ENCODE measurements around the gene CPA4. TPM values are rescaled to one million over a fixed set of nuclear protein-coding genes. Genes with fewer than 3 reads are reported as not detected.

The CPA4 gene
- total and polyA plus RNA-seq, 4 donors, result 0.55 to 2.3 (median 1.2) TPM

GRCh38 chr7:130301501-130302020 is 8.6 kb downstream of the CPA4 start:
- Histone ChIP-seq H3K36me3 (ENCODE audit: control insufficient read depth in 4 of 4, insufficient read depth in 4 of 4, low read length in 4 of 4) (no peaks in the 10 kb centered on the region), H3K9me3 (ENCODE audit: control insufficient read depth in 4 of 4, insufficient read depth in 3 of 4, low read length in 3 of 4) (no peaks in the 10 kb centered on the region), H3K27ac (ENCODE audit: low read depth in 1 of 2, low read length in 1 of 2) (no peak overlapping the region), H3K27me3 (ENCODE audit: control insufficient read depth in 3 of 3, insufficient read depth in 3 of 3, low read length in 2 of 3) (no peaks in the 10 kb centered on the region), H3K4me3 (no peak overlapping the region), H3K9ac (ENCODE audit: insufficient read depth in 1 of 2, low read length in 2 of 2) (no peak overlapping the region), H3K4me1 (ENCODE audit: control insufficient read depth in 5 of 5, insufficient read depth in 5 of 5, low read length in 5 of 5) (no peaks in the 10 kb centered on the region)
- ATAC-seq (ENCODE audit: insufficient read depth, low FRiP score) (no peak), DNase-seq (peak in 2 of 3 donors; percentile 37 to 48)
- 74 to 81% methylated on average over 8 of the region's 8 CpGs for WGBS, 2 donors
- TF ChIP-seq CTCF (IDR thresholded peaks at IDR 0.05; ENCODE audit: control extremely low read depth, extremely low read depth), result no peak

GRCh38 chr7:130302649-130303048 is 9.7 kb downstream of the CPA4 start:
- H3K36me3 ChIP-seq (ENCODE audit: control insufficient read depth in 4 of 4, insufficient read depth in 4 of 4, low read length in 4 of 4), result no peaks in the 10 kb centered on the region
- no peaks in the 10 kb centered on the region for H3K27me3 ChIP-seq (ENCODE audit: control insufficient read depth in 3 of 3, insufficient read depth in 3 of 3, low read length in 2 of 3)
- no peaks in the 10 kb centered on the region for H3K4me1 ChIP-seq (ENCODE audit: control insufficient read depth in 5 of 5, insufficient read depth in 5 of 5, low read length in 5 of 5)
- H3K4me3 ChIP-seq, result no peak overlapping the region
- TF ChIP-seq CTCF (IDR thresholded peaks at IDR 0.05; ENCODE audit: control extremely low read depth, extremely low read depth), result no peak
- no peak for ATAC-seq (ENCODE audit: insufficient read depth, low FRiP score)
- H3K9ac ChIP-seq (ENCODE audit: insufficient read depth in 1 of 2, low read length in 2 of 2), result no peak overlapping the region
- H3K27ac ChIP-seq (ENCODE audit: low read depth in 1 of 2, low read length in 1 of 2), result no peak overlapping the region
- DNase-seq, result no peak
- H3K9me3 ChIP-seq (ENCODE audit: control insufficient read depth in 4 of 4, insufficient read depth in 3 of 4, low read length in 3 of 4), result no peaks in the 10 kb centered on the region

- no peak overlapping the region for H3K4me3 ChIP-seq
- DNase-seq, result no peak
- no peak overlapping the region for H3K27ac ChIP-seq (ENCODE audit: low read depth in 1 of 2, low read length in 1 of 2)
- no peaks in the 10 kb centered on the region for H3K4me1 ChIP-seq (ENCODE audit: control insufficient read depth in 5 of 5, insufficient read depth in 5 of 5, low read length in 5 of 5)
- H3K9me3 ChIP-seq (ENCODE audit: control insufficient read depth in 4 of 4, insufficient read depth in 3 of 4, low read length in 3 of 4), result no peaks in the 10 kb centered on the region
- 37 to 54% methylated on average over 2 of the region's 2 CpGs for WGBS, 2 donors
- H3K9ac ChIP-seq (ENCODE audit: insufficient read depth in 1 of 2, low read length in 2 of 2), result no peak overlapping the region
- no peaks in the 10 kb centered on the region for H3K27me3 ChIP-seq (ENCODE audit: control insufficient read depth in 3 of 3, insufficient read depth in 3 of 3, low read length in 2 of 3)
- TF ChIP-seq CTCF (IDR thresholded peaks at IDR 0.05; ENCODE audit: control extremely low read depth, extremely low read depth), result no peak
- H3K36me3 ChIP-seq (ENCODE audit: control insufficient read depth in 4 of 4, insufficient read depth in 4 of 4, low read length in 4 of 4), result no peaks in the 10 kb centered on the region
- no peak for ATAC-seq (ENCODE audit: insufficient read depth, low FRiP score)
Measured at GRCh38 chr7:130303127-130303526, 10.2 kb downstream of the CPA4 start.

DNA sequence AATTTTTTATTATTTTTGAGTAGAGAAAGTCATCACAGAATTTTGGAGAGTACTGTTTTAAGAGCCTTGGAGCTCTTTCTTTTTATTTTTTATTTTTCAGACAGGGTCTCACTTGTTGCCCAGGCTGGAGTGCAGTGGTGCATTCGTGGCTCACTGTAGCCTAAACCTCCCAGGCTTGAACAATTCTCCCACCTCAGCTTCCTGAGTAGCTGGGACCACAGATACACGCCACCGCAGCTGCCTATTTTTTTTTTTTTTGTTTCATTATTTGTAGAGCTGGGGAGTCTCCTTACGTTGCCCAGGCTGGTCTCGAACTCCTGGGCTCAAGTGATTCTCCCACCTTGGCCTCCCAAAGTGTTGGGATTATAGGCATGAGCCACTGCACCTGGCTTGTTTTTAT is 10.6 kb downstream of the CPA4 start:
- no peak for ATAC-seq (ENCODE audit: insufficient read depth, low FRiP score)

More for the DNA sequence above, 10.6 kb downstream of the CPA4 start:
- Histone ChIP-seq H3K27me3 (ENCODE audit: control insufficient read depth in 3 of 3, insufficient read depth in 3 of 3, low read length in 2 of 3) (no peaks in the 10 kb centered on the region), H3K36me3 (ENCODE audit: control insufficient read depth in 4 of 4, insufficient read depth in 4 of 4, low read length in 4 of 4) (no peaks in the 10 kb centered on the region), H3K9me3 (ENCODE audit: control insufficient read depth in 4 of 4, insufficient read depth in 3 of 4, low read length in 3 of 4) (no peaks in the 10 kb centered on the region), H3K4me1 (ENCODE audit: control insufficient read depth in 5 of 5, insufficient read depth in 5 of 5, low read length in 5 of 5) (no peaks in the 10 kb centered on the region), H3K27ac (ENCODE audit: low read depth in 1 of 2, low read length in 1 of 2) (no peak overlapping the region), H3K9ac (ENCODE audit: insufficient read depth in 1 of 2, low read length in 2 of 2) (no peak overlapping the region), H3K4me3 (no peak overlapping the region)
- 39 to 63% methylated on average over 5 of the region's 5 CpGs for WGBS, 2 donors
- DNase-seq, result no peak
- no peak for TF ChIP-seq CTCF (IDR thresholded peaks at IDR 0.05; ENCODE audit: control extremely low read depth, extremely low read depth)
